GM19238 (cell line): Measurements from ENCODE around the gene JMJD1C.
"Not testable (repeated sequence)": the region's sequence is repeated elsewhere in the genome, so short reads cannot be mapped to it uniquely, and the experiment has no call there.

Experiments
- DNase-seq: peaks from one replicate; pipeline ENCODE4 v3.0.0; 2011; ENCODE audit warnings: low spot score; ENCODE audit not compliant: insufficient read length

Gene JMJD1C

DNA sequence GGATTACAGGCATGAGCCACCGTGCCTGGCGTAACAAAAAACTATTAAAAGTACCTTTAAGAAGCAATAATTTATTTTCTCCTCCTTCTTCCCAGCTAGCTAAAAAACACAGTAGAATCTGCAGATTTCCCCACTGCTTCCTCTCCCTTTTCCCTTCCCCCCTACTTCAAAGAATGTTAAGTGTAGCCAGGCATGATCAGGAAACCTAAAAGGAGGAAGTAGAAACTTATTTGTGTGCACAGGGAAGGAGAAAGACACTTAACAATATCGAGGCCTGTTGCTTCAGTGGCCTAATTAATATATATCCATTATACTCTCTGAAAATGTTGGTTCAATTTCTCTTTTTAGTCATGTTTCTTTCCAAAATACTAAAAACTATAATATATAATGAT lies 204.9 kb downstream of the JMJD1C start:
- no peak for DNase-seq

- no peak for DNase-seq
These were observed 205.5 kb downstream of the JMJD1C start for GRCh38 chr10:63260103-63260859.

- no peak for DNase-seq
These were observed 206.7 kb downstream of the JMJD1C start for GRCh38 chr10:63258920-63259678.

DNA sequence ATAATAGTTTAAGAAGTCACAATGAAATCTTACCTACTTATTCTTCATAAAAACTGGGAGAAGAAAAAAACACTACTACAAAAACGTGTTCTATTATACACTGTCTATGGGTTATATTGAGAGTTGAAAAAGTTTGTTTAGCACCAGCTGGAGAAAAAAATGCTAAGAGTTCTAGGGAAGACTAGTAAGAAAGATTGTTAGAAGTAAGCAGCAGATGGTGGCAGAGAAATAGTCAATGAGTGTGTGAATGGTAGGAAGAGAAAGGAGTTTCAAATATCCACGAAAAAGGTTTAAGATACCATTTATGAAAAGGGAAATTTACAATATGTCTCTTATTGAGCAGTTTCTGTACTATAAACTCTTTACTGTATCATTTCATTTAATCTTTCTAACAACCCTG lies 208.0 kb downstream of the JMJD1C start:
- DNase-seq = no peak

DNA sequence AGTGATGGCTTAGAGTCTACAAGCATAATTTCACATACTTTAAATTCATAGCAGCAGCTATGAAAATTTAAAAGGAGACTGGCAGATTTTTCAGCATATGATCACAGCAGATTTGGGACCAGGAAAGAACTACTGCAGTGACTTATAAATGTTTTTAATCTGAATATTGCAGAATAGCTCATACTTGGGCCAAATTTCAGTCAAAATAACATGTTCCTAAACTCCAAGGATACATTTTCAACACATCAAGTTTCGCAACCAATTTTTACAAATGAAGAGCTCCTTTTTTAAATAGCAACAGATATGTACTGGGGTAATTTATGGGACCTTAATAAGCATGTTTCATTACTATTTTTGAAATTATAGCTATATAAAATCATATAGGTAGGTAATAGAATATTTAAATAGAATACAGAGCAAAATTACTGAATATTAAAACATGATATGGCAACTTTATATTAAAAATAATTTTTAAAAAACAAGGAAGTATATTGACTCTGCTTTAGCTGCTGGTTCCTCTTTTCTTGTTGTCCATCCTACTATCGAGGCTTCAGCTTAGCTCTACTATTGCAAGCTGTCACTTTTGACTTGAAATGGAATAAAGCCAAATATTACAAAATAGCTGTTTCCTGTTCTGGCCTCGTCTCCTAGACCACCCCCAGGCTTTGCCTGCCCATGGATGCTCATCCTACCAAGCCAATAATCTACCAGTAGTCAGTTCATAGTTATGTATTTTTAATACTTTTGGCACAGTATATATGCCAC lies 209.6 kb downstream of the JMJD1C start:
- no peak for DNase-seq

- no peak for DNase-seq
These were observed 210.5 kb downstream of the JMJD1C start for GRCh38 chr10:63255316-63255715.

- DNase-seq = no peak
These were observed 212.7 kb downstream of the JMJD1C start for GRCh38 chr10:63253040-63253439.

GRCh38 chr10:63252095-63252762 lies 213.5 kb downstream of the JMJD1C start:
- DNase-seq = no peak

GRCh38 chr10:63250032-63250431 lies 215.7 kb downstream of the JMJD1C start:
- DNase-seq = no peak

GRCh38 chr10:63247771-63248170 lies 218.0 kb downstream of the JMJD1C start:
- DNase-seq = no peak

GRCh38 chr10:63246356-63246755 lies 219.4 kb downstream of the JMJD1C start:
- no peak for DNase-seq

DNA sequence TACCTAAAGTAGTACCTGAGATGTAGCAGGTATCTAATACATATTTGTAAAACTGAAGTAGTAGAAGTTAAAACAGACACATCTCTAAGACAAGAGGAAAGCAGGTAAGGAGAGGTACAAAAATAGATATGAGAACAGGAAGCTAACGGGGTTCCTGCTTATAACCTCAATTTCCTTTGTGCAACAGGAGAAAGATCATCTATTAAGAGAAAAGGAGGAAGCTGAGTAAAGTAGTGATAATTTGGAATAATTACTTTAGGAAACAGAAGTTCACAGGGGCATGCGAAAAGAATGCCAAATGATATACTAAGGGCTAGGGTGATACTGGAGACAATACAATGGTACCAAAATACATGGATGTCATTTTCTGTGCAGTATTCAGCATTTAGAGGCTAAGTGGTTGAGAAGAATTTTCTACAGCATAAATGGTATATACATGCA lies 223.9 kb downstream of the JMJD1C start:
- no peak for DNase-seq

GRCh38 chr10:63240807-63241206 lies 225.0 kb downstream of the JMJD1C start:
- no peak for DNase-seq

DNA sequence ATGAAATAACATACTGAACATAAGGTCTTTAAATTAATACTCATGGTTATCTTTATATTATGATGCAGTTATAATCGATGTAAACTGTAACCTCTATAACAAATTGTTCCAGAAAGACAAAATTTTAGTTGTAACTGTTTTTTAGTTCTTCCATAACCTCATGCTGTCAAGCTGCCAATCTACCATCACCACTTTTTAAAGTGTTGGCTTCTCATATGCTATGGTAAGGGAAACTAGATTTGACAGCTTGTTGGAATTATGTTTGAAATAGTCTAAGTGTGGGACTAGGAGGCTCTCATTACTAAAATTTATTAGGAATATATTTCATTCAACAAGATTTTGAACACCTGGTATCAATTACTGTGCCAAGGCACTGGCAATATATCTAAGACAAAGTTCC lies 227.3 kb downstream of the JMJD1C start:
- DNase-seq = no peak

DNA sequence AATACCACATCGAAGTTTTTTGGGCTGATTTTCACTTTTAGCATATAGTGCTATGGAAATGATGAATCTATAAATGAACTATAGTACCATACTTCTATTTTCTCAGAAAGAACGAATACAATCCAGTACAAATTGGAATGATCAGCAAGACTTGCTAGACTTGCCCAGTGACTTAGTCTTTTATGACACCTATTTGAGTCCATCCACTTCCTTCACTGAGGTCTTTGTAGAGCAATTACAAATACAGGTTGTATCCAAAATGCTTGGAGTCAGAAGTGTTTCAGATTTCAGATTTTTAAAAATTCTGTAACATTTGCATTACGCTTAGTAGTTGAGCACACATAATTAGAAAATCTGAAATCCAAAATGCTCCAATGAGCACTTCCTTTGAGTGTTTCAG lies 228.4 kb downstream of the JMJD1C start:
- no peak for DNase-seq

DNA sequence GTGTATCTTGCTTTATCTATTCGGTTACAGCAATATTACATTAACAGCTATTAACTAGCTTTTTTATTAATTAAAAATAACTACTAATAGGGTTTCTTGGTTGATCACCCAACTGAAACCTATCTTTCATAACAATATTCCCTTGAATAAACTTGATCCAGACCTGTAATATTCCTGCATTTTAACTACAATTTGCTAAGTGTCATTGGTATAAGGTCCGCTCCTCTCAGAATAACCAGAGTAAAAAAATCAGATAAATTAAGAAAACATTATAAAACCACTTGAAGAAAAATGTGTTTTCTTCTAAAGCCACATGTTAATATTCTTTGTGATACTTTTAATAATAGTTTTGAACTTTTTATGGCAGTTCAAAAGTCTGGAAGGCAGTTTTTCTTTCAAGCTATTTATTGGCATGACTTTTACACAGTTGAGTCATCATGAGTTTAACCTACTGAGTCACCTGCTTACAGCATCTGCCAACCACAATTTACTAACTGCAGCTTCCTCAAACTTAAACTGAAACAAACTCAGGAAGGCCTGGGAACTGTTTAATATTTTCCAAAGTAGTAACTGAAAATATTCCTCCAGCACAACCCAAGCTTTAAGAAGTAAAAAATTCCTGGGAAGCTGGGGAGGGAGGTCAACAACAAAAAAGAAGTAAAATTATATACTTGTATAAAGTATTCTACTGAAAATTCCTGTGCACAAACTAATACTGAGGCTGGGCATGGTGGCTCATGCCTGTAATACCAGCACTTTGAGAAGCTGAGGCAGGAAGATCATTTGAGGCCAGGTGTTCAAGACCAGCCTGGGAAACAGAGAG lies 229.5 kb downstream of the JMJD1C start:
- DNase-seq = peak; percentile 7

DNA sequence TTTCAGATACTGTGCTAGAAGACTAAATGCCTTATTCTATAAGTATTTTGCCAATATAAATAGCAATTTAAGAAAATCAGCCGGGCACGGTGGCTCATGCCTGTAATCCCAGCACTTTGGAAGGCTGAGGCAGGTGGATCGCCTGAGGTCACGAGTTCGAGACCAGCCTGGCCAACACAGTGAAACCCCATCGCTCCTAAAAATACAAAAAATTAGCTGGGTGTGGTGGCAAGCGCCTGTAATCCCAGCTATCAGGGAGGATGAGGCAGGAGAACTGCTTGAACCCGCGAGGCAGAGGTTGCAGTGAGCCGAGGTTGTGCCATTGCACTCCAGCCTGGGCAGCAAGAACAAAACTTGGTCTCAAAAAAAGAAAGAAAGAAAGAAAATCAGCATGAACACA lies 230.6 kb downstream of the JMJD1C start:
- not testable (repeated sequence) for DNase-seq

DNA sequence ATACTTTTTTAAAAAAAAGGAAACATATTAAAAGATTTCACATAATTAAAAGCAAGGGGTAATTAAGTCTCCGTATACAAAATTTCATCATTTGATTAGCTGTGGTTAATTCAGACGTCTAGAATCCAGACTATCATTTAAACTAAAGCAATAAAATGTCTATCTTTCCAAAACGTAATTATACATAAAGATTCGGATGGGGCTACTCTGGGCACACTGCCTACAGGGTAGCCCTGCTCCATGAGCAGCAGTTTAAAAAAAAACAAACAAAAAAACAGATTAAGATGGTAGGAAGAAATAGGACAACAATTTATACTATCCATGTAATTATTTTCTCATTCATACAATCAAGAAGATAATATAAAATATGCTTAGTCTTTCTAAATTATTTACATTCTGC lies 236.6 kb downstream of the JMJD1C start:
- no peak for DNase-seq

GRCh38 chr10:63228237-63228636 lies 237.5 kb downstream of the JMJD1C start:
- no peak for DNase-seq

DNA sequence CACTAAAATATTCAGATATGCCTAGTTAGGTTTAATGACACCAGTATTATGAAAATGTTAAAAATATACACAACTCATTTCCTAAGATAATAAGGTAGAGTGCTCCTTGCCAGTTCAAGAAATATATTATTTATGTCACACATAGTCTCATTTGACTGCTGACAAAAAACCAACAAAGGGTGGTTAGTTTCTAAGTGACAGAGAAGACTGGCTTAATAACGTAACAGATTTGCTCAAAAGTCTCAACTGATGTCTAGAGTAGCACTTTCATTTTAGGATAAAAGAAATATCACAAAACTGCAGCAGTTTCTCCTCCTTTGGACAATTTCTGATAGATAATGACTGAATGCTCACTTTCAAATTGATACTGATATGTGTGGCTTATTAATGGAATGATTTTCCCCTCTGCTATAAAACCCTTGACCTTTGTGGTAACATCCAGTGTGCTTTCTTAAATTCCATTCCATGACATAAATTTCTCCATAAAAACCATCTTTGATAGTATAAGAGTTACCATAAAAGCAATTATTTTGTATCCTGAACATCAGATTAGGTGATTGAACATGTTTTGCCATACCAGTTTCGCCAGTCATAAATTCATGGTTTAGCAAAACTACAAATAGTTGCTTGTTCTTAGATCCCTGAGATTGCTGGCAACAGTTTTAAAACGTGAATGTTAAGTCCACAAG lies 238.4 kb downstream of the JMJD1C start:
- DNase-seq = no peak
